Putamen (tissue), 1 donor: Measurements from ENCODE around the gene RNLS.

Source experiments
- DNase-seq: peaks from one replicate; pipeline ENCODE4 v3.0.0-alpha.2; 2016; ENCODE audit warnings: low spot score

RNLS gene

DNA sequence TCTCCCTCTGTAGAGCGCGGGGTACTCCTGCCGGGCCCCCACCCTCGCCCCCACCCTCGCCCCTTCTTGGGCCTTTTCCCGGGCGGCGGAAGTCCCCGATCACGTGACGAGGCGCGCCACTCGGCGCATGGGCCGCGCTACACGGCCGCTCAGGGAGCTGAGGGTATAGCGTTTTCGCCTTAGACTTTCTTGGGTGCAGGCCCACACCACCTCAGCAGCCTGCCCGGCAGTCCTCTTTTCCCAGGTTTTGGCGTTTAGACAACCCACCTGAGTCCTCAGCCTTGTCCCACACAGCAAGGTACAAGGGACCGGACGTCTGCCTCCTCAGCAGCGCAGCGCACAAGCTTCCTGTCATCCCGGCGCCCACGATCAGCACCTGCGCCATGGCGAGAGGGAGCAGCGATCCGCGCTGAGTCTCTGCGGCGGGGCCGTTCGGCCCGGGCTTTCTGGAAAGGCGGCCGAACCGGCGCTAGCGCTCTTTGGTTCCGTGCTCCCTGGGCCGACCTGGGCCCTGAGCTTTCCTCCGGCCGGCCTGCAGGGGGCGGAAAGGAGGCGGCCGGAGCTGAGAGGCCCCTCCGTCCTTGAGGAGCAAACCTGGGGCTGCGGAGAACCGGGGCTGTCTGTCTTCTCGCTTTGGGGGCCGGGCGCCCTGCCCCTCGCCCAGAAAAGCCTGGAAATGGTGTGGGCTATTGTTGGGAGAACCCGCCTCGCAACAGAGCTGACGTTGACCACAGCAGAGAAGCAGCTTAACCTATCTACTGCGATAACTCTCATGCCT is at the start of gene RNLS:
Gene RNLS, minus strand, starts transcription at position 513 of the 778 bp plus-strand sequence.
- peak; percentile 85 for DNase-seq

DNA sequence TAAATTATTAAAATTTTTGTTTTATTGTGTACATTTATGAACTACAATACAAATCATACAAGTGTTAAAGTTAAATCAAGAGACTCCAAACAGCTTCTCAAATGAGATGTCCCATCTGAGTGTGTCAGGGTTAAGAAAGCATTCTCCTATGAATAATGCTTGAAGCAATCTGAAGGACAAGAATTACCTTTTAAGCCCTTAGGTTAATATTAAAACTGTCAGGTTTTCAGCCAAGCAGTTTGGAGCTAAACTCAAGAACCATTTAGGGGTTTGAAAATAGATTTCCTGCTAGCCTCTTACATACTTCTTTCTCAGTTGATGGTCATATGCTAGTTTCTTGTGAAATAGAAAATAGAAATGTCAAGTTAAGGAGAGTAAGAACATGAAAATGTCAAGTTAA is 41.7 kb upstream of the RNLS start:
- DNase-seq: no peak

DNA sequence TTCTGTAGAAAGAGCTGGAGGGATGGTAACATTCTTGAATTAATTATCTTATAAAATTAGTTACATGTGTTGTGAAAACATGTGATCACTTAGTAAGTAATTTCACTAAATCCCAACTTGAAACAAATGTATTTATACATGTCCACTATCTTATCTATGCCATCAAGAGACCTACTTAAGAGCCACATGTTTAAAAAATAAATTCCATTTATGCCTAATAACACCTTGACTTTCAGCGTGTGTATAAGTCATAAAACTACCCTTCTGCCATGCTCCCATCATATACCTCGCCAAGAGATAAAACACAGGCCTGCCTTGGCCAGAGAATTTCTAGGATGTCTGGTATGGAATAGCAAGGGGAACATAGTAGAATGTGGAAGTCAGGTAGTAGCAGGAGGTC is 40.7 kb upstream of the RNLS start:
- DNase-seq: no peak

DNA sequence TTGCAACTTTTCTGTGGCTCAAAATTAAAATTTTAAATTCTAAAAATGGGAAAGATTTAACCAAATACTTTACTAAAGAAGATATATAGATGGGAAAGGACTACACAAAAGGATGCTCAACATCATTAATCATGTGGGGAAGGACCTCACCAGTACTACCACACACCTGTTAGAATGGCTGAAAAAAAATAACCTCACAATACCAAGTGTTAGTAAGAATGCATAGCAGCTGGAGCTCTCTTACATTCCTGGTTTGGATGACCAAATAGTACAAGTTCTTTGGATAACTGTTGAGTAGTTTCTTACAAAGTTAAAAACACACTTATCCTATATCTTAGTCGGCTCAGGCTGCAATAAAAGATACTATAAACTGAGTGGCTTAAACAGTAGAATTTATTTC is 37.3 kb upstream of the RNLS start:
- DNase-seq: no peak

DNA sequence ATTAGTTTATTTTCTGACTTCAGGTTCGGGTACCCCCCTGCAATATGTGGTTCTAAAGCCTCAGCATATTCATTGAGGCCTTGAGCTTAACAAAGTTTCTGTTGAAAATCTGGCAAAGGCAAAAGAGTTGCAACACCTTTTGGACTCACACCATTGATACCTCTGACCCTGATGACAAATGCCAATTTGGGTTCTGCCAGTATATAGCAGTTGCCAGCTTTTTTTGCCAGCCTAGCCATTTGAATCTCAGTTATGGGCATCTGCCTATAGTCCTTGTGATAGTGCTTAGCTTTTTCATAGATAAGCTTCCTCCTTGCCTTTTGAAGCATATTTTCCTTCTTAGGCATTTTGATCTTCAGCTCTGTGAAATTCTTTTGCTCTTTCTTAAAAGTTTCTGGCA is 35.4 kb upstream of the RNLS start:
- no peak for DNase-seq

DNA sequence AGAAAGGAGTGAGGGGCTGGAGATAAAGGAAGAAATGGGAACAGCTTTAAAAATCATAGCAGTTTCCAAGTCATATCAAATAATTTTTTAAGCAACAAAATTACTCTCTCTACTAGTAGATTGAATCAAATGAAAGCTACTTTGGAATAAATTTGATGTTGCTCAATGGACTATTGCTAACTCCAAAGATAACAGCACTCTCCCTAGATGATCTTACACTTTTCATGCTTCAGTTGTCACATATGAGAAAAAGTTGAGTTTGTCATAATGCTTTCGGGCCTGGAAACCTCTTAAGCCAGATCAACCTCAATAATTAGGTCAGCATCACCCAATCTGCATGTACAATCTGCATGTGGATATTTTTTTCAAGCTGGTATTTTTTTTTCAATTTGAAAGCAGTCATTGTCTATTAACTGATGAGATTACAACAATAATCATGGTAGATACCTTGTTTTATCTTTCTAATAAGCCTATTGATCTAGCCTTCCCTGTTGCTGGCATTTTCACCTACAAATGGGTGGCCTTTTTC is 34.7 kb upstream of the RNLS start:
- DNase-seq: no peak

DNA sequence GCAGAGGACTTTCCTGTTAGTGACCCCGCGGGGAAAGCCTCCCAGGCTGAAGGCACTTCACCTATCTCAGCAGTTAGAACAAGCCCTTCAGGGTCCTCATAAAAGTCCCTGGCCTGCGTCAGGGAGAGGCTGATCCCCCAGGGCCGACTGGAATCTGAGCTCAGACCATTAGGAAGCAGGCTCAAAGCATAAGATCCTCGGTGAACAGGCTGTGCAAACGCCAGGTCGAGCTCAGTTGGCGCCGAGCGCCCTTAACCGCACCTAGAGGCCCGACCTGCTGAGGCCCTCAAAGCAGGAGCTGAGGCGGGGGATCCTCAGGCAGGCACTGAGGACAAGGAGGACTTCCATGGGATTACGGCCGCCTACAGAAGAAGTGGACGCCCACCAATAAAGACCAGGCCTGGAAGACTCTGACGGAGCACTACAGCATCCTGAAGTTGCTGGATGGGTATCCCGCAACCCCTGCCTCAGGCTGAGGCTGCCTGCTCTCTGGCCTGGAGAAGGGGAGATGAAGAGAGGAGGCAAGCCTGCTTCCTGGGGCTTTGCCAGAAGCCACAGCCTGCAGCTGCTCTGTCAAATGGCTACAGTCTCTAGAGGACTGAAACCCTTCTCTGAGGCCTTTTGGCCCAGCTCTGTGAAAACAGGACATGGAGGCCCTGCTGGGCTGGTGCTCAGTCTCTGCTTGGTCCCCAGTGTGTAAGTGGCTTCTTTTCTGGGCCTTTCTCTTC is 33.3 kb upstream of the RNLS start:
- peak; percentile 22 for DNase-seq

DNA sequence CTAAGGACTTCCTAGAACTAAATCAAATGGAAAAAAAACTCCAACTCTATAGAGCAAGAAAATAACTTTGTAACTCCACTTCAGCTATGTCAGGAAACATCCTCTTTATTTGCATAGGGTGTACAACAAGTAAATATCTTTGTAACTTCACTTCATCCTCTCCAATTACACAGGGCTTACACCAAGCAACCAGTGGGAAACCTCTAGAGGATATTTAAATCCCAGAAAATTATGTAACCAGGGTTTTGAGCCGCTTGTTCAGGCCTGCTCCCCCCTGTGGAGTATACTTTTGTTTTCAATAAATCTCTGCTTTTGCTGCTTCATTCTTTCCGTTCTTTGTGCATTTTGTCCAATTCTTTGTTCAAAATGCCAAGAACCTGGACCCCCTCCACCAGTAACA is 25.7 kb upstream of the RNLS start:
- DNase-seq: no peak

DNA sequence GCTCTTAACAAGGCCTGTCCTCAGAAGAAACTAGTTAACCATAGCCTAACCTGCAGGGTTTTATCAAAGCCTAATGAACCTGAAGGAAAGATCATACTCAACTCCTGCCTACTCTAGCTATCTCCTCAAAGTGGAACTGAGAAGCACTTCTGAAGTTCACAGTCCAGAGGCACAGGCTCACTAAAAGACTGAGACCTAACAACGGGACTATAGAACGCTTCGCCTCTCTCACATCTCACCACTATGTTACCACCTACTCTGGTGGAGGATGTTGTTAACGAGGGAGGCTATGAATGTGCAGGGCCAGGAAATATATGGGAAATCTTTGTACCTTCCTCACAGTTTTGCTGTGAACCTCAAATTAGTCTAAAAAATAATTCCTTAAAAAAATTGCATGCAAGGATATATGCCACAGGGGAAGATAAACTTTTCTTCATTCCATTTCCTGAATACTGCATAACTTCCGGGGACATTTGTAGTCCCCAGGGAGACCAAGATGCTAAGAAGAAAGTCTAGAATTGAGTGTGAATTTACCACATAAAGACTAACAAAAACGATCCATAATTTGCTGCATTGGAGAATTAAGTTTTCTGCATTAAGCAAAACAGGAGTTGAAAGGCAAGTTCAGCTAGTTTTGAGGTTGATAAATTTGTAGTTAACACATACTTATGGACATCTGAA is 25.1 kb upstream of the RNLS start:
- no peak for DNase-seq

DNA sequence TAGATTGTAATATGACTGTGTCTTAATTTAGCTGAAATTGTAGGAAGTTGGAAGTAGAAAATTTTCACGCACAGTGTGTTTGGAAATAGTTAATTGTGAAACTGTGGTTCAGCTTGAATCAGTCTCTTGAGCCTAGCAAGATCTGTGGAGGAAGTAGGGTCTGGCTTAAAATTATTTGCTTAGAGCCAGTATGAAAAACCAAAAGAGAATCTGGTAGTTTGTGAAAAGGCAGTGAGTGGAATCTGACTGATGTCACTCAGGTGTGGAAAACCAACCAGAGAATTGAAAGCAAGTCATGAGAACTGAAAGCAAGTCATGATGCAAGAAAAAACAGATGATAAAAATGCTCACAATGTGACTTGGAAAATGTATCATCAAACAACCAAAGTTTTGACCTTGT is 14.9 kb upstream of the RNLS start:
- no peak for DNase-seq

DNA sequence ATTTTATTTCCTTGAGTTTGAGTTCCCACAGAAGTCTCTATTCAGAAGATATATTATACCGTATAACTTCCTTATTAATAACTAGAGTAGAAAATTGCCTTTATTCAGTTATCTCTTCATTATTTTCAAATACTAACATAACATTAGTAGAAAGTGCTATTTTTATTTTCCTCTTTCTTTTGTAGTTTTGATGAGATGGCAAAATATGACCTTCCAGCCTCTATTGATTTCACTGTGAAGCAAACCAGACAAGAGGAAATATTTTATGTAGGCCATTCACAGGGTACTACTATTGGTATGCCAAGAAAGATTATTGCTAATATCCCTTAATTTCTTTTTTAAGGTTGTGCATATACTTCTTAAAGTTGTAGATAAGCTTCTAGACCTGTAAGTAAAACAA is 11.4 kb upstream of the RNLS start:
- no peak for DNase-seq

DNA sequence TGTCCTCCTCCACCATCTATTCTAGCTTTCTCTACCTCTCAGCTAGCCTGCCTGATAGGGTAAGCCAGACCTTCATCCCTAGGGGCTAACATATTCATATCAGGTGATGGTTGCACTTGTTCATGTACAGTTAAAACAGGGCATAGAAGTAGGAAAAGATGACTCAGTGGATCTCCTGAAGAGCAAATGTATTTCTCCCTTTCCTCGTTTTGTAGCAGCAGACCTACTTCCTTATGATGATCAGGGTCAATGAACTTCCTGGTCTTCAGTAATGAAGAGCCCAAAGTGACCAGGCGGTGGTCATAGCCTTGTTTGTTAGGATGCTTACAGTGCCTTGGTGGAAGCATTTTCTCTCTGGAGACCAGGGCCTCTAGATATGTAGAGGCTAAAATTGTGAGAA is 9.8 kb upstream of the RNLS start:
- DNase-seq: no peak

DNA sequence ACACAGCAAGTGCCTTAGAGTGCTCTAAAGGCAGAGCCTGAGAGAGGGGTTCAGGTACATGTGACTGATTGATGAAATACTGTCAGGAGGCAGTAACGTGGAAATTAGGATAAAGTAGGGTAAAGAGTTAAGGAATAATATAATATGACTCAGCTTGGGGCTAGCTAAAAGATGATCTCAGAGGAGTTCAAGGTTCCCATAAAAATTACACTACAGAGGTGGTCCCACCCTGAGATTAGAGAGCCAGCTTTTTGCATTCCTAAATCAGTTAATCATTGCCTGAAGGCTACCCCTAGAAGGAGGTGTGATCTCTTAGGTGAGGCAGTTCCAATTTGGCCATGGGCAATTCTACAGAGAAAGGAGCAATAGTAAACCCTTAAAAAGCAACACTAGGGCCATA is 9.3 kb upstream of the RNLS start:
- DNase-seq: no peak

DNA sequence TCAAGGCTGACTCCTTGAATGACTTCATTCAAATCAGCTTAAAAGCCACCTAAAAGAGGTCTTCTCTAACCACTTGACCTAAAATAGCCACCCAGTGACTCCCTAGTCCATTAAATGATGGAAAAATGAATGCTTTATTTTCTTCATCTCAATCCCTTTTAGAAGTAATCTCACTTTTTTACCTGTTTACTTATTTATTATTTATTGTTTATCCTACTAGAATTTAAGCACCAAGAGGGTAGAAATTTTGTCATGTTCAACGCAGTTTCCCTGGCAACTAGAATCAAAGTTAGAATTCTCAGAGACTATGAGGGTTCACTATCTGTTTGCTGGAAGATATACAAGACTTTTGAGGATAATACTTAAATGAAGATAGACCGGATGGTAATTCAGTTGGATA is 3.3 kb upstream of the RNLS start, which contains the start of gene LIPJ:
Gene LIPJ, plus strand, starts transcription at position 301 of the 400 bp plus-strand sequence. CDS start 3,926 bp downstream, outside the sequence.
- no peak for DNase-seq

DNA sequence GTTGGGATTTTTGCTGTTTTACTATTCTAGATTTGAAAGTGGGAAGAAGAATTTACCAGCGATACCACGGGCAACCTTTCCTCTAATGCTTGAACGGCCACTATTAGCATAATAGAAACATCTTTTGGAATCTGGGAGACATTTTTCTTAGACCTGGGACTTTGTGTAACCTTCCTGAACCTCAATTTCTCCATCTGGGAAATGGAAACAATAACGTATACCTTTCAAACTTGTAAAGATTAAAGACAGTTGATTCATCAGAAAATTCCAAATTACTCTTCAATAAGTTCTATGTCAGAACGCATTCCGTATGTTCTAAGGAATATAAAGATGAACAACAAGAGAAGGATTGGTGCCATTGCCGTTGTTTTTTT is 453 bp upstream of the RNLS start:
- no peak for DNase-seq

DNA sequence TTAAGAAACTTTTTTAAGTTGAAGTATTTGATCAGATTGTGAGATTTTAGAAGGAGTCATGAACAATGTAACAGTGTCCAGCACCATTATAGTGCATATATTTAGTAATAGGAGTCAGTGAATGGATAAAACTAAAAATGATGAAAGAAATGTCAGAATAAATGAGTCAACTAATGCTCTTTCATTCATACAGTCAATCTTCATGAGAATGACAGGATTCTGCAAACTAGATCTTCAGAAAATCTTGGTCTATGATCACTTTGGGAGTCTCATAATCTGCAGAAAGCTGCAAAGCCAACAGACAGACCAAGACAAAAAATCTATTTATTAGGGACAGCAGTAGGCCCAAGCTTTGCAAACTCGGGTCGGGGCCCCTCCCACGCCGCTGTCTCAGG is 710 bp downstream of the RNLS start:
- DNase-seq: no peak

DNA sequence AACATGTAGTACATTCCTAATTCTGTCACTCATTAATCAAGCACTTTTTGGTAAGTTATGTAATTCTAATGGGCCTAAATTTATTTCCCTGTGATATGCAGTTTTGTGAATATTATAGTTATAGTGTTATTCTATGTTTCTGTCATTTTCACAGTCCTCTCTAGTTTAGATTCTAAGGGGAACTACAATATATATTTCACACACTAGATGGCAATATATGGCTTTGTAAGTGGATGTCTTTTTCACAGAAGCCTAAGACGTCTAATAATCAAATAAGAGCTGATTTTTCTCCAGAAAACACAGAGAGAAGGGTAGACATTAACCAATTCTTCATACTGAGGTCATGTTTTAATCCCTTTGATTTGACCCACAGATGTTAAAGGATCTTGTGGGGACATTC is 18.0 kb downstream of the RNLS start:
- peak; percentile 8 for DNase-seq

DNA sequence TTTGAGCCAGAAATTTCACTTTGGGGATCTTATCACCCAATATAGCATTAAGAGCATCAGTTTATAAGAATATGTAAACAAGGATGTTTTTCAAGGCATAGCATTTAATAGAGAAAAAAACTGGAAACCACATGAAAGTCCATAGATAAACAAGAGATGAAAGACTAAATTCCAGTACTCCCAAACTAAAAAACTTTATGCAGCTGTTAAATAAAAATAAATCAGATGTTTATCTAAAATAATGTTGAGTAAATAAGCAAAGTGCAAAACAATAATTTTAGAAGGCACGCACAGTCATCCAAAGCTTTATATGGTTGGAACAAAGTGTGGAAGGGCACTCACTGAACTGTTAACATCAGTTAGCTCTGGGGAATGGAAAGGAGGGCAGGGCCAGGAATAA is 21.0 kb downstream of the RNLS start:
- no peak for DNase-seq

DNA sequence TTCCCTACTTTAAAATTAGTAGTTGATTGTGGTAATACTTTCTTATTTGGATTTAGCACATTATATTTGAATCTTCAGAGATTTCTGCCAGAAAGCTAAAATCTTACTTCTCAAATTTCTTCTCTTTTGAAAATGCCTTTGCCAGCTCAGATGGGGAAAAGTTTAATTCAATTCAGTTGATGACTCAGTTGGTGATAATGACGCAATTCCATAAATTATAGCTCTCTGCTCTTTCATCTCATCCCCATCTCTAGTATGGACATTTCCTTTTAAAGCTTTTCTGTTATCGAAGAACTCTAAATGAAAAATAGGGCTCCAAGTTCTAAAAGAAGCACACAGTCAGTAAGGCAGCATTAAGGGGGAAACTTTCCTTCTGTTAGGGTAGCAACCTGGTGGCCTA is 25.5 kb downstream of the RNLS start:
- no peak for DNase-seq

DNA sequence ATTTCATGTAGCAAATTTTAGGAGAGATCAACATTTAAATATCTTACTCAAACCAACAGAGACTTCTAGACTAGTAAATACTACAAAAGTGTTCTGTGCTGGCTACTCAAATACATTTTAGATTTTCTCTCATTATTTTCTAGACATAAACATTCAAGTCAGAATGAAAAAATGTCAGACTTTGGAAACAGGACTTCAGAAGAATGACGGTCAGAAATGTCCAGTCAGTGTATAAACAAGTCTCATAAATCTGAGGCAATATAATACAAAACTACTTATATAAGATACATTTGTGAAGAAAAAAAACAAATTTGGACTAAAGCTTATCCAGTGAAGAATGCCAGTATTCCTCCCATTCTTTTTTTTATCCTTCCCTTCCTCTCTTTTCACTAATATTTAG is 25.9 kb downstream of the RNLS start:
- DNase-seq: no peak

DNA sequence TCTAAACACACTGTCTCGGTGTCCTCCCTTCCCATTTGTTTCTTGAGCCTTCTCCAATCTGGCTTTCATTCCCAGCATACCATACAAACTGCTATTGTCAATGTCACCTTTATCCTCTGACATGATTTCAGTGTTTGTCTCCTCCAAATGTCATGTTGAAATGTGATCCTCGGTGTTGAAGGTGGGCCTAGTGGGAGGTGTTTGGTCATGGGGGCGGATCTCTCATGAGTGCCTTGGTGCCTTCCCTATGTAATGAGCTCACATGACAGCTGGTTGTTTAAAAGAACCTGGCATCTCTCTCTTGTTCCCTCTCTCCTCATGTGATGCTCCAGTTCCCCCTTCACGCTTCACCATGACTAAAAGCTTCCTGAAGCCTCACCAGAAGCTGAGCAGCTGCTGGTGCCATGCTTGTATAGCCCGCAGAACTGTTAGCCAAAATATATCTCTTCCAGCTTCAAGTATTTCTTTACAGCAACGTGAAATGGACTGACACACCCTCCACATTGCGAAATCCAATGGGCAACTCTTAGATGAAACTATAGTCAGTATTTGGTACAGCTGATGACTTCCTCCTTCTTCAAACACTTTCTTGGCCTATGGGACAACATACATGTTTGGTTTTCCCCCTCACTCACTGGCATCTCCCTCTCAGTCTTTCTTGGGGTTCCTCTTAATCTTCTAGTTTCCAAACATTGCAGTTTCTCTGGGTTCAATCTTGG is 27.8 kb downstream of the RNLS start:
- no peak for DNase-seq

DNA sequence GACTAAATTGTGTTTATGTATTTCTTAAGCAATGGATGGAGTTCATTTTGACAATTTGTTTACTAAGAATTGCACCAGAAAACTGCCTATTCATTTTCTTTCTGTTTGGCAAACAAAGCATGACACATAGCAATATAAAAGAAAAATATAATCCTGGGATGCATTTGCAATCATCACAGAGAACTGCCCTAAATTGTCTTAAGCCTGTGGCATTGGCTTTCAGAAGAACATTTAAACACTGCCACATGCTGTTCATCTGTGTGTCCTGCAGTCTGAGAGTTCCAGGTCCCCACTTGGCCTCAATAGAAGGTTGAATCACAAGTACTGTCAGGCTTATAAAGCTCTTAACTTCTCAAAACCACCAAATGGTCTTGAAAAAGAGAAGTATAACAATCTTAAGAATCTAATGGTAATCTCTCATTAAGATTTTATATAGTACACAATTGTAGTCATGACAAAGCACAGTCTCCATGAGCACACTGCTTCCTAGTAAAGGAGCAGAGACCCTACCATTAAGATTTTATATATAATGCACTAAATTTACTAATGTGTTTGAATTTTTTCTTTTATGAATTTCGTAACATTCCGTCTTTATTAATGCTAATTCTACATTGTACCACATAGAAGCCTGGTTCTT is 29.9 kb downstream of the RNLS start:
- peak; percentile 49 for DNase-seq
